Retinal pigment epithelial cell (primary cell): Measurements from ENCODE around the gene RGS6.

Experiments
- DNase-seq: peaks from one replicate; pipeline ENCODE4 v3.0.0-alpha.2; 2010; ENCODE audit warnings: low read depth
- H3K4me3 ChIP-seq: 2 replicates; pipeline ENCODE4 v1.5.1; 2011; ENCODE audit warnings: mild to moderate bottlenecking, low read length, control low read depth, moderate library complexity
- TF ChIP-seq, protein P1 (sequence below): conservative IDR thresholded peaks from 2 replicates; pipeline ENCODE4 v1.5.1; 2011; ENCODE audit warnings: low read depth, low read length, control low read depth, inconsistent platforms

The RGS6 gene

DNA sequence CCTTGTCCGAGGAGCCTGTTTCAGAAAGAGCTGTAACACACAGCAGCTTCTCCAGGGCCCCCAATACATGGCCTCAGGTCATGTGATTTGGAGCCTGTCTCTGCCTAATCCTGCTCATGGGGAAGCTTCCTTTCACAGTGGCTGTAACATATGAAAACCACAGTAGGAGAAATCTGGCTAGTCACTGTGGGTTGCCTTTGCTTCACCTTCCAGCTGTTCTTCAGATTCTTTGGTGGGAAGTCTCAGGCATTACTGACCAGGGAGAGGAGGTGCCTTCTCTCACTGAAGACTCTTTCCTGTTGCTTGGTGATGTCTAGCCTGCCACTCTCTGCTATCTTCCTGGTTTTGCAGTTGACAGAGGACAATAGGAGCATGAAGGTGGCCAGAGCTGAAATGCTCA lies 611.1 kb downstream of the RGS6 start:
- H3K4me3 ChIP-seq = no peak overlapping the region
- DNase-seq = no peak
- TF ChIP-seq, protein P1, sequence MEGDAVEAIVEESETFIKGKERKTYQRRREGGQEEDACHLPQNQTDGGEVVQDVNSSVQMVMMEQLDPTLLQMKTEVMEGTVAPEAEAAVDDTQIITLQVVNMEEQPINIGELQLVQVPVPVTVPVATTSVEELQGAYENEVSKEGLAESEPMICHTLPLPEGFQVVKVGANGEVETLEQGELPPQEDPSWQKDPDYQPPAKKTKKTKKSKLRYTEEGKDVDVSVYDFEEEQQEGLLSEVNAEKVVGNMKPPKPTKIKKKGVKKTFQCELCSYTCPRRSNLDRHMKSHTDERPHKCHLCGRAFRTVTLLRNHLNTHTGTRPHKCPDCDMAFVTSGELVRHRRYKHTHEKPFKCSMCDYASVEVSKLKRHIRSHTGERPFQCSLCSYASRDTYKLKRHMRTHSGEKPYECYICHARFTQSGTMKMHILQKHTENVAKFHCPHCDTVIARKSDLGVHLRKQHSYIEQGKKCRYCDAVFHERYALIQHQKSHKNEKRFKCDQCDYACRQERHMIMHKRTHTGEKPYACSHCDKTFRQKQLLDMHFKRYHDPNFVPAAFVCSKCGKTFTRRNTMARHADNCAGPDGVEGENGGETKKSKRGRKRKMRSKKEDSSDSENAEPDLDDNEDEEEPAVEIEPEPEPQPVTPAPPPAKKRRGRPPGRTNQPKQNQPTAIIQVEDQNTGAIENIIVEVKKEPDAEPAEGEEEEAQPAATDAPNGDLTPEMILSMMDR = no peak

DNA sequence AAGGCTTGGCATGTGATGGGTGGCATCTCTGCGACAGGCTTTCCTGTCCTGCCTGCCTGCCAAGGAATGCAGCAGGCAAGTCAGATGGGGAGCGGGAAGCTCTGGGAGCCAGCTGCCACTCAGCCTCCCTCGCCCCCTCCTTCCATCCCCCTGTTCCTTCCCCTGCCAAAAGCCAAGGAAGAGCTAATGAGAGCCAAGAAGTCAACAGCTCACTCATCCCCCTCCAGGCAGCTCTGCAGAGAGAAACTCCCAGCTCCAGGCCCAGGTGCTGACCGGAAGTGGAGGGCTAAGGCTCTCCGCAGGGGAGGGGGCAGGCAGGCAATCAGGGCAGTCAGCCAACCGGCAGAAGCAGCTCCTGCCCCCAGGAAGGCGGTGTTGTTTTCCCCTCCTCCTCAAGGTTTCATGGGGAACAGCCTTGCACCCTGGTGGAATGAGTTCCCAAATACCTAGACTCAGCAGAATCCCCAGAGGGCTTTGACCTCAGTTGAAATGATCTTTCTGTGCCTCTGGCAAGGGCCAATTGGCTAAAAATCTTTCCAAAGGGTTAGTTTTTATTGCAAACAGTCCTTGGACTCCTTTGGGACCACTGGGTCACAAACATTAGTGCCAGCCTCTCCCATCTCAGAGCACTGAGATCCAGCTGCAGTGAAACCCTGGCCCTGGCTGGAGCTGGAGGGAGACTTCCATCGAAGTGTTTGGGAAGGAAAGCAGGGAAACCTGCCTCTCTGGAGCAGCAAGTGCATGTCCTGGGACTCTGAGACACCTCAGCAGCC lies 612.6 kb downstream of the RGS6 start:
- TF ChIP-seq, protein P1 = no peak
- no peak overlapping the region for H3K4me3 ChIP-seq
- no peak for DNase-seq

DNA sequence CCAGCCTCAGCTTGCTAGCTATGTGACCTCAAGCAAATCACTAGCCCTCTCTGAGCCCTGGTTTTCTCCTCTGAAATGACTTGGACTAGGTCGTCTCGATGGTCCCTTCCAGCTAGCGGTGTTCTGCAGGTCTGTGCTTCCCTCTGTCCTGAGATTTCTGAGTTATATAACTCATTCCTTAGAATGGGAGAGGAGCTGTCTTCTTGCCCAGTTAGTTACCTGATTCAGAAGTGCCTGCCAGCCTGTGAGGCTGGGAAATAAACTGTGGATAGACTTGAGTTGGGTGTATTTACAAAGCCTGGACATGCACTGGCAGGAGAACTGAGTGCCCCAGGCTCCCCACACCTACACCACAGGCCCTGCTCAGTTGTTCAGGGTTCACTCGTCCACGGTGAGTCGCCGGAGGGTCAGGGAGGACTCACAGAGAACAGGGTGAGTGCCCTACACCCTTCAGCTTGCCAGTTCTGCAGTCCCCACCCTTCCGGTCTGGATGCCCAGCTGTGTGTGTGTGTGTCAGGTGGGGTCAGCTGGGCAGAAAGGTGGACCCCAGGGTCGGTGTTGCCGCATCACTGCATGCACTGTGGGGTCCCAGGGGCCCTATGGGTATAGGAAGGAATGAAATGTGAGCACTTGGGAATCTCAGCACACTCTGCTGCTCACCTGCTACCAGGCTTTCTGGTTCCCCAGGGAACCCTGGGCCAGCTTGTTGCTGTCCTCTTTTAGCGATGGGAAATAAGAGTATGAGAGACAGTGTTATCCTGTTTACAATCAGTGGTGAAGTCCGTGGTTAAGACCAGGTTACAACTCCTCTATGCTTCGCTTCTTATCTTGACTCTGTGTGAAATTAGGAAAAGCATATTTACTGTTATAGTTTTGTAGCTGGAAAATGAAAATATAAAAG lies 613.4 kb downstream of the RGS6 start:
- no peak overlapping the region for H3K4me3 ChIP-seq
- TF ChIP-seq, protein P1 = no peak
- no peak for DNase-seq

DNA sequence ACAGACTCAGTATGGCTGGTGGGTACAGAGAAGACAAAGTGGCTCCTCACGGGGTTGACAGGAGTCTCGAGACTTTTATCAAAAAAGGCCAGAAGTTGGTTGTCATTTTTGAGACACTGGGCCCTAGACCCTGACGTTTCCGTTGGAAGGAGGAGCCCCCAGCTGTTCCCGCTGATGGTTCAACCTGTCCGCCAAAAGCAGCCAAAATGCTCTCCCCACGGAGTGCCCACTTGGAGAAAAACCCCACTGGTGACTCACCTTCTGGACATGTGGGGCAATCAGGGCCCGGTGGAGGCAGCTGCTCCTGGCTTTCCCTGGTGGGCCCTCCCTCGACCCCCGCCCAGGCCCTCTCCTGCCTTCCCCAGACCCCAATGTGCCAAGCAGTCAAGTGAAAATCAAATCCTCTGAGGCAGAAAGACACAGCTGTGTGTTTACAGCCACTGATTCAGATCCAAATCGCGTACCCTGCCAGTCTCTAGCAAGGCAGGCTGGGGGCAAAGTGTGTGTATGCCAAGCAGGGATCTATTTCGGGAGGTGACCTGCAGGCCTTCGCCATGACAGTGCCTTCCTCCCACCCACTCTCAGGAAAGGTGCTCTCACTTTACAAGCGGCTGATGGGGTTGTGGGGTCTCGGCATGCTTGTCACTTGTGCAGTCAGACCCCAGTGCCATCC lies 614.3 kb downstream of the RGS6 start:
- no peak overlapping the region for H3K4me3 ChIP-seq
- TF ChIP-seq, protein P1 = no peak
- DNase-seq = no peak

DNA sequence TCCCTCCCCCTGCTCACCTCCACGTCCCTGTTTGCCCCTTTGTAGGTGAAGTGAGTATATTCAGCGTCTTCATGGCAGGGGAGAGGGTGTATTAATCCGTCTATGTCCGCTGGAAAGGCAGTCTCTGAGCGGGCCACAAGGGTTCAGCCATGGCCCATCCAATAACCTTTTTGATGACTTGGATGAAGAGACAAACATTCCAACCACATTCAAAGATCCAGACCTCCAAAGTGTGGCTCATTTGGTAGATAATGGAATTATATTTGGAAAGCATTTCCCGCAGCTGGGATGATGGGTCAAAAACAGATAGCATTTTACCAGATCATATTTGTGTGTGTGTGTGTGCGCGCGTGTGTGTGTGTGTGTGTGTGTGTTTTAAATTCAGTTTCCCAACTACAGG lies 615.8 kb downstream of the RGS6 start:
- DNase-seq = no peak
- no peak overlapping the region for H3K4me3 ChIP-seq
- TF ChIP-seq, protein P1 = no peak

DNA sequence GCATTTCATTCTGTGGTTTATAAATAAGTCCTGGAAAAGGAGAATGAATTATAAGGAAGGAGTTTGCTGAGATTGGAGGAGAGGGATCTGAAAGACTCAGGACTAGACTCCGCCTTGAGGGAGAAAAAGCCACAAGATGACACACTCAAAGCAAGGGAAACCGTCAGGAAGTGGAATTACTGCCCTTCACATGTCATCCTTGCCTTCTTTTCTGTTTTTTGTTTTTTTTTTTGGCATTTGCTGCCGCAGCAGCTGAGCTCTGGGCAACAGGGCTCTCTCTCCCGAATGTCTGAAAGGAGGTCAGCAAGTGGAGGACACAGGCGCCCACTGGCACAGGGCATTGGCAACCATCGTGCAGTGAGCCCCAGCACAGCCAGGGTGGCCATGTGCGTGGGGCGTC lies 616.8 kb downstream of the RGS6 start:
- no peak overlapping the region for H3K4me3 ChIP-seq
- no peak for DNase-seq
- TF ChIP-seq, protein P1 = no peak
